ENCODE measurements around the gene SP2.

GRCh38 chr17:47967607-47968252 is 71.7 kb downstream of the SP2 start:
- TF ChIP-seq CTCF (IDR thresholded peaks at IDR 0.05 in 8 of 11, conservative IDR thresholded peaks at IDR 0.05 in 3 of 11) (no peak), POLR2AphosphoS5 (IDR thresholded peaks at IDR 0.05) (no peak), POLR2A (IDR thresholded peaks at IDR 0.05) (no peak)

Data from spleen (tissue), 7 donors.